Neuronal stem cell (in vitro differentiated cells): ENCODE data around the gene UGT2B7.
"Not testable (repeated sequence)": the region's sequence is repeated elsewhere in the genome, so short reads cannot be mapped to it uniquely, and the experiment has no call there.

Source experiments
- DNase-seq: peaks from one replicate; pipeline ENCODE4 v3.0.0-alpha.2; 2013; ENCODE audit warnings: low spot score
- H2AFZ ChIP-seq: one replicate; pipeline ENCODE4 v1.6.1; 2013; ENCODE audit warnings: mild to moderate bottlenecking, low read length, inconsistent platforms
- H2AK5ac ChIP-seq: 2 replicates; pipeline ENCODE4 v1.6.1; 2013; ENCODE audit warnings: low read depth, mild to moderate bottlenecking, inconsistent platforms, low read length, moderate library complexity, mixed read lengths
- H2BK120ac ChIP-seq: 2 replicates; pipeline ENCODE4 v1.6.1; 2013; ENCODE audit warnings: low read depth, mild to moderate bottlenecking, inconsistent platforms, low read length, moderate library complexity, mixed read lengths
- H2BK12ac ChIP-seq: one replicate; pipeline ENCODE4 v1.6.1; 2013; ENCODE audit warnings: low read length, inconsistent platforms
- H2BK15ac ChIP-seq: 2 replicates; pipeline ENCODE4 v1.6.1; 2013; ENCODE audit warnings: mild to moderate bottlenecking, low read length, inconsistent platforms, mixed read lengths
- H2BK5ac ChIP-seq: one replicate; pipeline ENCODE4 v1.6.1; 2013; ENCODE audit warnings: inconsistent platforms, mild to moderate bottlenecking, low read length, moderate library complexity
- H3K14ac ChIP-seq: one replicate; pipeline ENCODE4 v1.6.1; 2013; ENCODE audit warnings: low read length, inconsistent platforms
- H3K18ac ChIP-seq: 2 replicates; pipeline ENCODE4 v1.6.1; 2013; ENCODE audit warnings: low read length, inconsistent platforms
- H3K23ac ChIP-seq: 2 replicates; pipeline ENCODE4 v1.6.1; 2013; ENCODE audit warnings: low read depth, mild to moderate bottlenecking, mixed read lengths, low read length, inconsistent platforms; ENCODE audit not compliant: poor library complexity
- H3K27ac ChIP-seq: replicated peaks from 3 replicates; pipeline ENCODE4 v1.5.1; 2013; ENCODE audit warnings: low read length, inconsistent platforms
- H3K27me3 ChIP-seq, 3 experiments: 2 replicates each; pipeline ENCODE4 v1.6.1; 2013; ENCODE audit warnings: low read length in 3 of 3, mild to moderate bottlenecking in 2 of 3, inconsistent platforms in 1 of 3, low read depth in 1 of 3, mixed read lengths in 1 of 3, moderate library complexity in 1 of 3; ENCODE audit not compliant: control insufficient read depth in 3 of 3, insufficient read depth in 3 of 3
- H3K36me3 ChIP-seq, 2 donors: replicated peaks in 1 of 2; 2 replicates each; pipeline ENCODE4 v1.6.1; 2013; ENCODE audit warnings: low read length in 2 of 2; ENCODE audit not compliant: control insufficient read depth in 2 of 2, insufficient read depth in 2 of 2
- H3K4ac ChIP-seq: 2 replicates; pipeline ENCODE4 v1.6.1; 2013; ENCODE audit warnings: inconsistent platforms, mild to moderate bottlenecking, low read length, moderate library complexity
- H3K4me1 ChIP-seq, 2 donors: 1 replicate in 1 of 2; 2 replicates in 1 of 2; pipeline ENCODE4 v1.6.1; 2013; ENCODE audit warnings: low read length in 2 of 2, low read depth in 1 of 2; ENCODE audit not compliant: control insufficient read depth in 2 of 2, insufficient read depth in 1 of 2
- H3K4me2 ChIP-seq: one replicate; pipeline ENCODE4 v1.6.1; 2013; ENCODE audit warnings: mild to moderate bottlenecking, low read length, inconsistent platforms; ENCODE audit not compliant: insufficient read depth, poor library complexity, severe bottlenecking
- H3K4me3 ChIP-seq, 2 donors: 2 replicates each; pipeline ENCODE4 v1.5.1; 2013; ENCODE audit warnings: low read length in 2 of 2, mild to moderate bottlenecking in 2 of 2, inconsistent platforms in 1 of 2, moderate library complexity in 1 of 2
- H3K79me1 ChIP-seq: one replicate; pipeline ENCODE4 v1.6.1; 2013; ENCODE audit warnings: low read depth, mild to moderate bottlenecking, inconsistent platforms, low read length, moderate library complexity
- H3K9ac ChIP-seq: one replicate; pipeline ENCODE4 v1.6.1; 2013; ENCODE audit warnings: mild to moderate bottlenecking, low read depth, low read length, inconsistent platforms; ENCODE audit not compliant: poor library complexity
- H3K9me3 ChIP-seq, 2 donors: replicated peaks in 1 of 2; 2 replicates each; pipeline versions ENCODE3 to v1.6.1; 2013; ENCODE audit warnings: low read length in 2 of 2, mild to moderate bottlenecking in 2 of 2, inconsistent platforms in 1 of 2, low read depth in 1 of 2, mixed read lengths in 1 of 2, moderate library complexity in 1 of 2; ENCODE audit not compliant: control insufficient read depth in 2 of 2, insufficient read depth in 1 of 2
- H4K8ac ChIP-seq: one replicate; pipeline ENCODE4 v1.6.1; 2013; ENCODE audit warnings: low read depth, mild to moderate bottlenecking, inconsistent platforms, low read length, moderate library complexity
- H4K91ac ChIP-seq: one replicate; pipeline ENCODE4 v1.6.1; 2013; ENCODE audit warnings: low read length, low read depth, mild to moderate bottlenecking, inconsistent platforms; ENCODE audit not compliant: poor library complexity
- whole genome bisulfite sequencing, 2 donors: extraction: QIAGEN DNeasy Blood & Tissue Kit; methylation state at CpG; one replicate each; pipeline ENCODE4 v1.1.7; 2013; ENCODE audit warnings: missing lambda C conversion rate in 2 of 2, mixed read lengths in 1 of 2; ENCODE audit not compliant: insufficient read length in 2 of 2, insufficient replicate concordance in 1 of 2; ENCODE audit errors: extremely low coverage in 2 of 2; 5-methylcytosine and 5-hydroxymethylcytosine counted together

The UGT2B7 gene

GRCh38 chr4:69053309-69053885, 42.9 kb upstream of the UGT2B7 start:
- not testable (repeated sequence) for H3K79me1 ChIP-seq, H3K9me3 ChIP-seq, H3K4me1 ChIP-seq, H2BK15ac ChIP-seq, H3K36me3 ChIP-seq, H4K91ac ChIP-seq, H2BK120ac ChIP-seq, H3K23ac ChIP-seq, H3K27me3 ChIP-seq, H4K8ac ChIP-seq, H3K4me2 ChIP-seq, H3K18ac ChIP-seq, H3K4ac ChIP-seq, H3K14ac ChIP-seq, H2BK12ac ChIP-seq, DNase-seq, H3K27ac ChIP-seq, H3K4me3 ChIP-seq, H3K9ac ChIP-seq, H2AK5ac ChIP-seq, H2BK5ac ChIP-seq
- H2AFZ ChIP-seq: peak overlapping the region; percentile 29
- WGBS, 2 donors: no CpG with 5 or more reads among the region's 7 CpGs

GRCh38 chr4:69054033-69054432, 42.2 kb upstream of the UGT2B7 start:
- not testable (repeated sequence) for H2BK5ac ChIP-seq, H3K23ac ChIP-seq

GRCh38 chr4:69054578-69055200, 41.6 kb upstream of the UGT2B7 start:
- Histone ChIP-seq H2BK15ac (no peak overlapping the region), H3K9ac (no peak overlapping the region), H3K4ac (no peak overlapping the region), H2BK12ac (no peak overlapping the region), H3K4me1 (peaks cover 9 to 12% of the 10 kb centered on the region in 2 donors), H4K91ac (no peak overlapping the region), H2BK120ac (no peak overlapping the region), H2AFZ (no peak overlapping the region), H3K23ac (no peak overlapping the region), H3K9me3 (no peaks in the 10 kb centered on the region), H3K14ac (no peak overlapping the region), H3K79me1 (no peaks in the 10 kb centered on the region), H3K27me3 (no peaks in the 10 kb centered on the region), H2BK5ac (no peak overlapping the region), H4K8ac (no peak overlapping the region), H3K36me3 (no peaks in the 10 kb centered on the region), H3K27ac (no peak overlapping the region), H3K4me3 (no peak overlapping the region), H3K4me2 (no peak overlapping the region), H3K18ac (no peak overlapping the region), H2AK5ac (no peak overlapping the region)
- no CpG with 5 or more reads among the region's 7 CpGs for WGBS, 2 donors
- no peak for DNase-seq

More at GRCh38 chr4:69054033-69054432, 42.2 kb upstream of the UGT2B7 start:
- not testable (repeated sequence) for H3K79me1 ChIP-seq, H3K18ac ChIP-seq, H3K4me3 ChIP-seq, H3K4me2 ChIP-seq, H4K8ac ChIP-seq, H3K4ac ChIP-seq, H3K9me3 ChIP-seq, H2BK12ac ChIP-seq, H3K9ac ChIP-seq, H2BK15ac ChIP-seq, H2AFZ ChIP-seq, H4K91ac ChIP-seq, H3K27ac ChIP-seq, H2BK120ac ChIP-seq, H3K36me3 ChIP-seq, DNase-seq, H2AK5ac ChIP-seq, H3K14ac ChIP-seq, H3K27me3 ChIP-seq
- H3K4me1 ChIP-seq: peaks cover 9 to 12% of the 10 kb centered on the region in 2 donors
- WGBS, 2 donors: no CpG with 5 or more reads among the region's 1 CpG

GRCh38 chr4:69056150-69056549, 40.1 kb upstream of the UGT2B7 start:
- Histone ChIP-seq H3K36me3 (no peaks in the 10 kb centered on the region), H3K4ac (no peak overlapping the region), H3K4me1 (peaks cover 9 to 12% of the 10 kb centered on the region in 2 donors), H4K8ac (no peak overlapping the region), H2AK5ac (no peak overlapping the region), H4K91ac (no peak overlapping the region), H3K18ac (no peak overlapping the region), H2AFZ (no peak overlapping the region), H3K4me3 (no peak overlapping the region), H2BK120ac (no peak overlapping the region), H3K27ac (no peak overlapping the region), H3K79me1 (no peaks in the 10 kb centered on the region), H3K27me3 (no peaks in the 10 kb centered on the region), H2BK5ac (no peak overlapping the region), H3K9me3 (no peaks in the 10 kb centered on the region), H3K4me2 (no peak overlapping the region), H2BK12ac (no peak overlapping the region), H3K23ac (no peak overlapping the region), H2BK15ac (no peak overlapping the region), H3K14ac (no peak overlapping the region), H3K9ac (no peak overlapping the region)
- no peak for DNase-seq
- no CpG with 5 or more reads among the region's 6 CpGs for WGBS, 2 donors
